ENCODE data around the gene DNAJC27. TPM values are rescaled to one million over a fixed set of nuclear protein-coding genes. Genes with fewer than 3 reads are reported as not detected.

DNAJC27 gene
- total and polyA plus RNA-seq, 12 donors = 2.8 to 13.1 (median 9.6) TPM

DNA sequence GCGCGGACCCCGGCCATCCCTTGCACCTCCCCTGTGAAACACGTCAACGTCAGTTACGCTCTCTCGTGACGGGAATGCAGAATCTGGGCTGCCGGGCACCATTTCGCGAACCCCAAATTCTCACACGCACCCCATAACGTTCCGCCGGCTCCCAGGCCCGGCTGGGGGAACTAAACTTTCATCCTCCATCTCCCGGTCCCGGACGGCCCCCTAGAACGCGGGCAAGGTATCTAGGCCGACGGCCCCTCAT, 544 bp downstream of the DNAJC27 start:
- ATAC-seq (peak in 6 of 8 donors; percentile 0 to 20 (median 6)), DNase-seq (no peak)
- intact Hi-C loops (cut with DNase I) = loop anchor here in 3 of 10 donors (5.0 to 10.0 kb wide), 3 partner anchors 71 to 224 kb away; partner anchors contain the start of gene EFR3B (in 1 of the 3)
- WGBS, 2 donors = 0 to 1% methylated on average over 23 of the region's 23 CpGs
- Histone ChIP-seq H3K9me3 (no peaks in the 10 kb centered on the region), H3K27ac (peak overlapping the region; percentile 95 to 100 (median 98)), H3K36me3 (peaks cover 0 to 15% (median 11%) of the 10 kb centered on the region in 9 donors), H3K27me3 (no peaks in the 10 kb centered on the region), H3K4me3 (peak overlapping the region; percentile 65 to 93 (median 78)), H3K4me1 (peaks cover 0 to 35% (median 11%) of the 10 kb centered on the region in 9 donors)
- TF ChIP-seq, protein P1, sequence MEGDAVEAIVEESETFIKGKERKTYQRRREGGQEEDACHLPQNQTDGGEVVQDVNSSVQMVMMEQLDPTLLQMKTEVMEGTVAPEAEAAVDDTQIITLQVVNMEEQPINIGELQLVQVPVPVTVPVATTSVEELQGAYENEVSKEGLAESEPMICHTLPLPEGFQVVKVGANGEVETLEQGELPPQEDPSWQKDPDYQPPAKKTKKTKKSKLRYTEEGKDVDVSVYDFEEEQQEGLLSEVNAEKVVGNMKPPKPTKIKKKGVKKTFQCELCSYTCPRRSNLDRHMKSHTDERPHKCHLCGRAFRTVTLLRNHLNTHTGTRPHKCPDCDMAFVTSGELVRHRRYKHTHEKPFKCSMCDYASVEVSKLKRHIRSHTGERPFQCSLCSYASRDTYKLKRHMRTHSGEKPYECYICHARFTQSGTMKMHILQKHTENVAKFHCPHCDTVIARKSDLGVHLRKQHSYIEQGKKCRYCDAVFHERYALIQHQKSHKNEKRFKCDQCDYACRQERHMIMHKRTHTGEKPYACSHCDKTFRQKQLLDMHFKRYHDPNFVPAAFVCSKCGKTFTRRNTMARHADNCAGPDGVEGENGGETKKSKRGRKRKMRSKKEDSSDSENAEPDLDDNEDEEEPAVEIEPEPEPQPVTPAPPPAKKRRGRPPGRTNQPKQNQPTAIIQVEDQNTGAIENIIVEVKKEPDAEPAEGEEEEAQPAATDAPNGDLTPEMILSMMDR (IDR thresholded peaks at IDR 0.05) = no peak

DNA sequence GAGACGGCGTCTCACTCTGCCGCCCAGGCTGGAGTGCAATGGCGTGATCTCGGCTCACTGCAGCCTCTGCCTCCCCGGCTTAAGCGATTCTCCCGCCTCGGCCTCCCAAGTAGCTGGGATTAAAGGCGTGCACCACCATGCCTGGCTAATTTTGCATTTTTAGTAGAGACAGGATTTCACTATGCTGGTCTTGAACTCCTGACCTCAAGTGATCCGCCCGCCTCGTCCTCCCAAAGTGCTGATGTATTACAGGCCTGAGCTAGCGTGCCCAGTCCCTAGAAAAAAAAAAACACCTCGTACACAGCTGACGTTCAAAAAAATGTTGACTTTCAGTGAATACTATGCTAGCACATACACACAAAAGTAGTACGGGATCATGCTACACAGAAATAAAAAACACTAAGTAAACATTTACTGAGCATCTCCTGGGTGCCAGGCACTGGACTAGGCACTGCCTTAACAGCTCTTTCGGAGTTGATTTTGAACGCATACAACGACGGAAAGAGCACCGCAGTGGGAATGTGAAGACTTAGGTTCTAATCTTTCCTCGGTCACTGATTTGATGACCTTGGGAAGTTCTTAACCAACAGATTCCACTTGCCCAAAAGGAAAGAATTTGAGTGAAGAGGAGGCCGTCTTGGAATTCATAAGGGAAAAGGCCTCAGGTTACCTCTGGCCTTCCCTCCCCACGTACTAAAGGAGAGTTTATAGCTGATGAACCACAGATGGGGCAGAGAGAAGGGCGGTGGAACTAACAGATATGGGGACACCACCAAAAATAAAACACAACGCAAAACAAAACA, 1.1 kb downstream of the DNAJC27 start:
- DNase-seq = no peak
- no peaks in the 10 kb centered on the region for H3K27me3 ChIP-seq
- no peaks in the 10 kb centered on the region for H3K9me3 ChIP-seq
- H3K27ac ChIP-seq = peak overlapping the region; percentile 95 to 100 (median 98)
- H3K36me3 ChIP-seq = peaks cover 0 to 20% (median 16%) of the 10 kb centered on the region in 9 donors
- TF ChIP-seq, protein P1 (IDR thresholded peaks at IDR 0.05) = no peak
- peak overlapping the region; percentile 65 to 93 (median 78) for H3K4me3 ChIP-seq
- H3K4me1 ChIP-seq = peaks cover 0 to 33% (median 11%) of the 10 kb centered on the region in 9 donors
- 56 to 57% methylated on average over 27 of the region's 27 CpGs for WGBS, 2 donors
- peak in 2 of 8 donors; percentile 1 to 6 for ATAC-seq
- intact Hi-C loops (cut with DNase I) = loop anchor here in 3 of 10 donors (5.0 to 10.0 kb wide), 3 partner anchors 72 to 224 kb away; partner anchors contain the start of gene EFR3B (in 1 of the 3)

DNA sequence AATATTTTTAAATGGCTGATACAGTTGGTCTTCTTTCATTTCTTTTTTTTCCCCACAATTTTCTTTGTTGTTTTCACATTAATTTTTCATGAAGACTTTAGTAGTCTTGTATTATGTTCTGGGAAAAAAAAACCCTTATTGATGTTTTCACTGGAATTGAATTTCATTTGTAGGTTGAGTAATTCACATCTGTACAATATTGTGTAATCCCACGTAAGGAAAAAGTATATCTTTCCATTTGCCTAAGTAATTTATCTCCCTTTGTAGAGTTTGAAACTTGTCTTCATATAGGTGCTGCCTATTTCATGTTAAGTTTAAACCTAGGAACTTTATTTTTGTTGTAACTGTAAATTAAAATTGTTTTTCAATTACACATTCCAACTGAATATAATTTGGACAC, 2.0 kb downstream of the DNAJC27 start:
- Histone ChIP-seq H3K27ac (no peak overlapping the region), H3K27me3 (no peaks in the 10 kb centered on the region), H3K4me1 (peaks cover 0 to 25% (median 11%) of the 10 kb centered on the region in 9 donors), H3K4me3 (no peak overlapping the region), H3K36me3 (peaks cover 0 to 29% (median 16%) of the 10 kb centered on the region in 9 donors), H3K9me3 (no peaks in the 10 kb centered on the region)
- intact Hi-C loops (cut with DNase I) = loop anchor here in 3 of 10 donors (5.0 to 10.0 kb wide), 3 partner anchors 73 to 225 kb away; partner anchors contain the start of gene EFR3B (in 1 of the 3)
- DNase-seq = no peak
- 88 to 89% methylated on average over 1 of the region's 1 CpG for WGBS, 2 donors
- no peak for ATAC-seq
- TF ChIP-seq, protein P1 (IDR thresholded peaks at IDR 0.05) = no peak

DNA sequence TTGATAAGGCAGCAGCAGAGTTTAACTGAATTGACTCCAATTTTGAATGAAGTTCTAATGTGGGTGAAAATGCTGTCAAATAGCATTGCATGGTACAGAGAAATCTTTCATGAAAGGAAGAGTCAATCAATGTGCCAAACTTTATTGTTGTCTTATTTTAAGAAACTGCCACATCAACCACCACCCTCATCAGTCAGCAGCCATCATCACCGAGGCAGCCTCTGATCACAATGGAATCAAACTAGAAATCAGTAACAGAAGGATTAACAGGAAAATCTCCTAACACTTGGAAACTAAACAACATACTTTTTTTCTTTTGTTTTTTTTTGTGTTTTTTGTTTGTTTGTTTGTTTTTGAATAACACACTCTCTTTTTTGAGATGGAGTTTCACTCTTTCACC, 9.9 kb downstream of the DNAJC27 start:
- Histone ChIP-seq H3K9me3 (no peaks in the 10 kb centered on the region), H3K27me3 (no peaks in the 10 kb centered on the region), H3K4me3 (no peak overlapping the region), H3K27ac (no peak overlapping the region), H3K36me3 (peaks cover 0 to 99% (median 34%) of the 10 kb centered on the region in 9 donors), H3K4me1 (peaks cover 0 to 28% (median 11%) of the 10 kb centered on the region in 9 donors)
- DNase-seq (no peak), ATAC-seq (no peak)
- TF ChIP-seq, protein P1 (IDR thresholded peaks at IDR 0.05) = no peak
- intact Hi-C loops (cut with DNase I) = no loop called here
- 90 to 92% methylated on average over 1 of the region's 1 CpG for WGBS, 2 donors
